Immature natural killer cell (primary cell): Measurements from ENCODE around the gene ITGB6. TPM values are rescaled to one million over a fixed set of nuclear protein-coding genes. Genes with fewer than 3 reads are reported as not detected.
A peak's percentile ranks its signal among the peaks of the same experiment; 100 is the strongest.
"Not testable (repeated sequence)": the region's sequence is repeated elsewhere in the genome, so short reads cannot be mapped to it uniquely, and the experiment has no call there.

Experiments used
- DNase-seq, 3 donors: peaks; one replicate each; pipeline ENCODE4 v3.0.0; 2022; ENCODE audit warnings: mixed read lengths in 1 of 3
- H3K27ac Mint-ChIP-seq, 6 donors: one replicate each; pipeline ENCODE4 v1.8.0; 2020; ENCODE audit warnings: mixed read lengths in 6 of 6, mild to moderate bottlenecking in 5 of 6, inconsistent platforms in 4 of 6, moderate library complexity in 3 of 6
- H3K27me3 Mint-ChIP-seq, 3 donors: one replicate each; pipeline ENCODE4 v1.8.0; 2020 to 2021; ENCODE audit warnings: low read depth in 3 of 3, mild to moderate bottlenecking in 3 of 3, mixed read lengths in 3 of 3, moderate library complexity in 3 of 3, inconsistent platforms in 1 of 3
- H3K36me3 Mint-ChIP-seq, 3 donors: one replicate each; pipeline ENCODE4 v1.8.0; 2020; ENCODE audit warnings: mixed read lengths in 3 of 3, inconsistent platforms in 2 of 3, mild to moderate bottlenecking in 2 of 3
- H3K4me1 Mint-ChIP-seq, 2 donors: one replicate each; pipeline ENCODE4 v1.8.0; 2020; ENCODE audit warnings: inconsistent platforms in 2 of 2, mild to moderate bottlenecking in 2 of 2, mixed read lengths in 2 of 2, moderate library complexity in 1 of 2
- H3K4me3 Mint-ChIP-seq, 5 donors: one replicate each; pipeline ENCODE4 v1.8.0; 2020; ENCODE audit warnings: mild to moderate bottlenecking in 5 of 5, mixed read lengths in 5 of 5, inconsistent platforms in 3 of 5, moderate library complexity in 3 of 5
- H3K9me3 Mint-ChIP-seq, 6 donors: one replicate each; pipeline ENCODE4 v1.8.0; 2020; ENCODE audit warnings: mild to moderate bottlenecking in 6 of 6, mixed read lengths in 6 of 6, inconsistent platforms in 4 of 6, moderate library complexity in 3 of 6
- polyA plus RNA-seq, 3 donors: library from polyadenylated mRNA; unstranded; fragments of 300-500 nt; fragmentation: Illumina TruSeq; gene quantifications; one replicate each; pipeline ENCODE4 v1.2.3, GENCODE V29; 2021

The ITGB6 gene
- polyA plus RNA-seq, 3 donors from 2014 or later = not detected

DNA sequence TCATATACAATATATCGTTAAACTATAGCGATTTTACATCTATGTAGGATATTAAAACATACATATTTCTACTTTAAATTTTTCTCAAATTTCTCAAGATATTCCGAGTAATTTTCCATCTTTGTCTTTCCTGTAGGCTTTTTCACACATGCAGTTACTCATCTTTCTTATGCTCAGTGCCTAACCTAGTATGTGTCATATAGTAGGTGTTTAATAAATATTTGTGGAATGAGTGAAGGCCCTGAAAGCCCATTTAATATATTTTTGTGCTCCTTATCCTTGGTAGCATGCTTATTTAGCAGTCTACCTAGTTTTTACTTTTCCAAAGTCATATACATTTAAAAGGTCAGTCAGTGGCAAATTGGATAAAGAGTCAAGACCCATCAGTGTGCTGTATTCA lies 67.3 kb downstream of the ITGB6 start:
- DNase-seq = no peak
- Mint-ChIP-seq H3K27ac (no peak overlapping the region), H3K4me3 (no peak overlapping the region), H3K4me1 (no peaks in the 10 kb centered on the region), H3K27me3 (peaks cover 0 to 9% (median 2%) of the 10 kb centered on the region in 3 donors), H3K36me3 (no peaks in the 10 kb centered on the region), H3K9me3 (no peaks in the 10 kb centered on the region)

GRCh38 chr2:160126756-160127155 lies 73.3 kb downstream of the ITGB6 start:
- Mint-ChIP-seq H3K27ac (no peak overlapping the region), H3K27me3 (peaks cover 0 to 4% (median 0%) of the 10 kb centered on the region in 3 donors), H3K4me3 (no peak overlapping the region), H3K9me3 (peaks cover 0 to 1% (median 0%) of the 10 kb centered on the region in 6 donors), H3K36me3 (no peaks in the 10 kb centered on the region), H3K4me1 (no peaks in the 10 kb centered on the region)
- DNase-seq = no peak

DNA sequence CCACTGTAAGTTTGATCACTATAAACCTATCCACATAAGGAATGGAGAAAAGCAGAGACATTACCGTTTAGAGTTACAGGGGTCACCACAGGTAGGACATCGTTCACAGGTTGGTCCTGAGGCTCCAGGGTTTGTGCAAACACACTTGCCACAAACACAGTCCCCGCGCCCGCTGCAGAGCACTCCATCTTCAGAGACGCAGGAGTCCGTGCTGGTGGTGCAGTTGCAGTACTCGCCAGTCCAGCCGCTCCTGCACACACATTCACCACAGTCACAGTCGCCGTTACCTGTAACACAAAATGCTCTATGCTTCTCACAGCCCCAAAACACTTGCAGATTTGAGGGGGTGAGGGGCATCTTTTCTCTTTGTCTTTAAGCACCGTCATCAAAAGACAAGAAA lies 73.8 kb downstream of the ITGB6 start:
- Mint-ChIP-seq H3K27ac (no peak overlapping the region), H3K4me3 (no peak overlapping the region), H3K9me3 (peaks cover 0 to 1% (median 0%) of the 10 kb centered on the region in 6 donors), H3K27me3 (peaks cover 0 to 4% (median 0%) of the 10 kb centered on the region in 3 donors), H3K4me1 (no peaks in the 10 kb centered on the region), H3K36me3 (no peaks in the 10 kb centered on the region)
- no peak for DNase-seq

DNA sequence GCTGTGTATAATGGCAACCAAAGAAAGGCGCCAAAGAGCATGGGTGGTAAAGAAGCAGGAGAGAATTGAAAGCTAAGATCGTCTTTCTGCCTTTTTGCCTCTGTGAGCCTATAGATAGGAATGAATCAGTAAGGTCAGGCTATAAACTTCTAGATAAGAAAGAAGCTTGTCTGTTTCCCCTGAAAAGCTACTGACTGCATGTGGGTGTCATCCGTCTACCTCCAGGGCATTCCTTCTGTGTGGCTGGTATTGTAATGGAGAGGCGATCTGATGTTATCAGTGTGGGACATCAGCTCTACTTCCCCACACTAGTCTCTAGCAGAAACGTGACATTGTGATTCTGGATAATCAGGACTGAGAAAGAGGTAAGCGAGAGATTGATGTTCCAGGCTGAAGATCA lies 74.2 kb downstream of the ITGB6 start:
- Mint-ChIP-seq H3K27me3 (peaks cover 0 to 4% (median 0%) of the 10 kb centered on the region in 3 donors), H3K9me3 (peaks cover 0 to 1% (median 0%) of the 10 kb centered on the region in 6 donors), H3K4me1 (no peaks in the 10 kb centered on the region), H3K27ac (no peak overlapping the region), H3K4me3 (no peak overlapping the region), H3K36me3 (no peaks in the 10 kb centered on the region)
- no peak for DNase-seq

GRCh38 chr2:160125366-160125765 lies 74.7 kb downstream of the ITGB6 start:
- peaks cover 0 to 1% (median 0%) of the 10 kb centered on the region in 6 donors for H3K9me3 Mint-ChIP-seq
- H3K4me3 Mint-ChIP-seq = no peak overlapping the region
- H3K36me3 Mint-ChIP-seq = no peaks in the 10 kb centered on the region
- H3K4me1 Mint-ChIP-seq = no peaks in the 10 kb centered on the region
- peaks cover 0 to 4% (median 0%) of the 10 kb centered on the region in 3 donors for H3K27me3 Mint-ChIP-seq
- no peak overlapping the region for H3K27ac Mint-ChIP-seq
- DNase-seq = no peak

GRCh38 chr2:160124571-160124970 lies 75.5 kb downstream of the ITGB6 start:
- Mint-ChIP-seq H3K9me3 (peaks cover 0 to 1% (median 0%) of the 10 kb centered on the region in 6 donors), H3K27ac (no peak overlapping the region), H3K4me3 (no peak overlapping the region), H3K4me1 (no peaks in the 10 kb centered on the region), H3K36me3 (no peaks in the 10 kb centered on the region), H3K27me3 (peaks cover 0 to 4% (median 0%) of the 10 kb centered on the region in 3 donors)
- DNase-seq = no peak

GRCh38 chr2:160114721-160115120 lies 85.4 kb downstream of the ITGB6 start:
- not testable (repeated sequence) for H3K27me3 Mint-ChIP-seq, H3K9me3 Mint-ChIP-seq, H3K4me1 Mint-ChIP-seq, DNase-seq, H3K4me3 Mint-ChIP-seq, H3K27ac Mint-ChIP-seq, H3K36me3 Mint-ChIP-seq

DNA sequence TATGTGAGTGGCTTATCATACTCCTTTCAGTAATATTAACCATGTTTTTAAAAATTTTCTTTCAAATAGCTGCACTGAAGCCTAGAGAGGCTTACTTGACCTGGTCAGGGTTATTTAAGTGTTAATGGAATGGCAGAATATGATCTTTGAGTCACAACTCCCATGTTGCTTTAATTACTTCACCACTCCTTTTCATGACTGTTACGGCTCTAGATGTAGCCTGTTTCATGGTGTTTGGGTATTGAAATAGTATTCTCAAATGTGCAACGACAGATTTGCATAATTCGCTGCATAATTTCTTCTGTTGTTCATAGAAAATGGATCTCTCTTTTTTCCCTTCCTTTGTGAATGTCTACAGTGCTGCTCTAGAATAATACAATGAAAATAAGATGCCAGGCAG lies 86.1 kb downstream of the ITGB6 start:
- Mint-ChIP-seq H3K27me3 (peaks cover 1 to 6% (median 4%) of the 10 kb centered on the region in 3 donors), H3K27ac (no peak overlapping the region), H3K4me1 (no peaks in the 10 kb centered on the region)

DNA sequence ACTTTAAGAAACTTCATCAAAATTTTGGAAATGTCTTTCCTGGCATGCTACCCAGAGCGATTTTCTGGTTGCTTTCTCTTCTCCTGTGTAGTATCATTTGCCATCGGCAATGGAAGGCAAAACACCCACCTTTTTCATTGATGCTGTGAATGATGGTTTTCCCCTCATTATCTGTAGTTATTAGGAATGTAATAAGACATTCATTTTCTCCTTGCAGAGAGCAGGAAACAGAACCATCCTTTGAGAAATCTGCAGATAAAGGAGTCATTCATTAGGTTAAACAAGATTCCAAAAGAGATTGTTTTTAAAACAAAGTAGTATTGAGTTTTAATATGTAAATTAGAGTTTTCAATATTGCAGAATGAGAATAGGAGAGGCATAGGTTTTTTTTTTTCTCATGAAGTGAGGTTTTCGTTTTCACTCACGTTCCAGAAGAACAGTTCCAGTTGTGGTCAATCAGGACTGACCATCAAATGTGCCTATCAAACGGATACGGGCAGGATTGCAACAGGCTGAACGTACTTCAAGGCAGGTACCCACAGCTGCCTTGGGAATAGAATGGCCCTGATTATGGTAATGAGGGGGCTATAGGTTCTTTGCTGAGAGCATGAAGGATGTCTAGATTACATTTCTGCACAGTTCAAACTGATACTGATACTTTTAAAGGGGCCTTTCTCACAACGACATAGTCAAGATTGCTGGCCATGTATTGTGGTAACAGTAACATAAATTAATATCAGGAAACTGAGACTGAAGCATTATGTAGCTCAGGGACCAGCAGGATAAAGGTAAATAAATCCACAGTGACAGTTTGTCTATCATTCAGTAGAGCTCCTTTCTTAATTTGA lies 87.9 kb downstream of the ITGB6 start:
- H3K36me3 Mint-ChIP-seq = no peaks in the 10 kb centered on the region
- peaks cover 1 to 4% (median 3%) of the 10 kb centered on the region in 3 donors for H3K27me3 Mint-ChIP-seq
- no peaks in the 10 kb centered on the region for H3K4me1 Mint-ChIP-seq
- no peak overlapping the region for H3K27ac Mint-ChIP-seq
- H3K4me3 Mint-ChIP-seq = no peak overlapping the region
- no peaks in the 10 kb centered on the region for H3K9me3 Mint-ChIP-seq
- no peak for DNase-seq

More for the DNA sequence above, 86.1 kb downstream of the ITGB6 start:
- Mint-ChIP-seq H3K9me3 (no peaks in the 10 kb centered on the region), H3K4me3 (no peak overlapping the region), H3K36me3 (no peaks in the 10 kb centered on the region)
- DNase-seq = no peak

- DNase-seq = no peak
- Mint-ChIP-seq H3K4me3 (no peak overlapping the region), H3K27ac (no peak overlapping the region), H3K36me3 (no peaks in the 10 kb centered on the region), H3K4me1 (no peaks in the 10 kb centered on the region), H3K27me3 (peaks cover 0 to 4% (median 3%) of the 10 kb centered on the region in 3 donors), H3K9me3 (no peaks in the 10 kb centered on the region)
Measured at GRCh38 chr2:160110674-160111239, 89.3 kb downstream of the ITGB6 start.

GRCh38 chr2:160109939-160110673 lies 90.0 kb downstream of the ITGB6 start:
- Mint-ChIP-seq H3K4me3 (no peak overlapping the region), H3K9me3 (no peaks in the 10 kb centered on the region), H3K27ac (no peak overlapping the region), H3K4me1 (no peaks in the 10 kb centered on the region), H3K36me3 (no peaks in the 10 kb centered on the region), H3K27me3 (peaks cover 0 to 5% (median 3%) of the 10 kb centered on the region in 3 donors)
- peak; percentile 39 to 64 (median 46) for DNase-seq

DNA sequence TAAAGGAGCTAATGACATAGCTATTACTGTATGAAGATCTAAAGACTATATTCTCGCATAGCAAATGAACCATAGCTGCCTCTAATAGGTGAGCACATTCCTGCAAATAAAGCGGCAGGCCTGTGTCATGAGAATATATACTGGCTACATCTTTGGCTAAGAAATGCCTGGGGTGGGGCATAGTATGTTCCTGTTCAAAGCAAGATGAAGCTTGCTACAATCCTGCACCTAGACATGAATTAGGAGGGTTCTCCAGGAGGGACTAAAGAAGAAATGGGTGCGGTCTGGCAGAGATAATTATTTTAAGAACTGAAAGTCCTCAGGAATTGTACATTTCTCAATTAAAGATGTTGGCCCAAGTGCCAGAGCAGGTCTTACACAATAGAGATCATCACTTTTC lies 90.8 kb downstream of the ITGB6 start:
- no peak overlapping the region for H3K27ac Mint-ChIP-seq
- peaks cover 0 to 5% (median 2%) of the 10 kb centered on the region in 3 donors for H3K27me3 Mint-ChIP-seq
- H3K36me3 Mint-ChIP-seq = no peaks in the 10 kb centered on the region
- no peaks in the 10 kb centered on the region for H3K4me1 Mint-ChIP-seq
- H3K4me3 Mint-ChIP-seq = no peak overlapping the region
- no peaks in the 10 kb centered on the region for H3K9me3 Mint-ChIP-seq
- no peak for DNase-seq

DNA sequence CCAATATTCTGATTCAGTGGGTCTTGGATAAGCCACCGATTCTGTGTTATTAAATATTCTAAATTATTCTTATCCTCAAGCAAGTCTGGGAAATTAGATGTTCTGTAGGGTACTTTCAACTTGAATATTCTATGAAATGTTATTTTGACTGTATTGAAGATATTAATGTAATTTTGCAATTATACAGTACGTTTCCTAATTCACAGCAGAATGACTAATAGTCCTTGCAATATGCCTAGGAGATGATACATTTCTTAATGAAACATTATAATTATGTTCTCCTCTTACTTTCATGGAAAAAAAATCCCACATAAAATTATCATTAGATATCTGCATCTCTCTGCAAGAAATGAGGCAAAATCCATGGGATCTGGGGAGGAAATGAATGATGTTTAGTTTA lies 91.4 kb downstream of the ITGB6 start:
- peaks cover 0 to 3% (median under 1%) of the 10 kb centered on the region in 3 donors for H3K27me3 Mint-ChIP-seq

GRCh38 chr2:160105366-160105765 lies 94.7 kb downstream of the ITGB6 start:
- Mint-ChIP-seq H3K4me1 (no peaks in the 10 kb centered on the region), H3K27ac (no peak overlapping the region), H3K36me3 (no peaks in the 10 kb centered on the region), H3K9me3 (no peaks in the 10 kb centered on the region), H3K4me3 (no peak overlapping the region), H3K27me3 (peaks cover 0 to 3% (median 3%) of the 10 kb centered on the region in 3 donors)
- DNase-seq = no peak

More for the DNA sequence above, 91.4 kb downstream of the ITGB6 start:
- no peak for DNase-seq
- H3K27ac Mint-ChIP-seq = no peak overlapping the region
- no peak overlapping the region for H3K4me3 Mint-ChIP-seq
- no peaks in the 10 kb centered on the region for H3K36me3 Mint-ChIP-seq
- H3K4me1 Mint-ChIP-seq = no peaks in the 10 kb centered on the region
- H3K9me3 Mint-ChIP-seq = no peaks in the 10 kb centered on the region
